Muscle layer of colon (tissue), 2 donors: Measurements from ENCODE around the gene CNTNAP3.
"Not testable (repeated sequence)": the region's sequence is repeated elsewhere in the genome, so short reads cannot be mapped to it uniquely, and the experiment has no call there.

Source experiments
- H3K27ac ChIP-seq: one replicate; pipeline ENCODE4 v1.7.0; 2013; ENCODE audit warnings: low read depth, mild to moderate bottlenecking, low read length, moderate library complexity
- H3K27me3 ChIP-seq, 2 donors: one replicate each; pipeline ENCODE4 v1.7.0; 2013; ENCODE audit warnings: low read length in 2 of 2, mild to moderate bottlenecking in 2 of 2; ENCODE audit not compliant: insufficient read depth in 2 of 2, control insufficient read depth in 1 of 2
- H3K36me3 ChIP-seq: one replicate; pipeline ENCODE4 v1.7.0; 2013; ENCODE audit warnings: mild to moderate bottlenecking, low read length; ENCODE audit not compliant: insufficient read depth
- H3K4me1 ChIP-seq: one replicate; pipeline ENCODE4 v1.7.0; 2013; ENCODE audit warnings: mild to moderate bottlenecking, low read length; ENCODE audit not compliant: insufficient read depth
- H3K4me3 ChIP-seq, 2 donors: one replicate each; pipeline ENCODE4 v1.7.0; 2013; ENCODE audit warnings: low read length in 2 of 2, low read depth in 1 of 2, mild to moderate bottlenecking in 1 of 2, moderate library complexity in 1 of 2
- H3K9ac ChIP-seq: one replicate; pipeline ENCODE4 v1.7.0; 2013; ENCODE audit warnings: low read length
- H3K9me3 ChIP-seq: one replicate; pipeline ENCODE4 v1.7.0; 2013; ENCODE audit warnings: mild to moderate bottlenecking, low read length
- donor health status: abdominal sarcoma.
- donor health status: Adenocarcinoma of cecum.

CNTNAP3 gene

DNA sequence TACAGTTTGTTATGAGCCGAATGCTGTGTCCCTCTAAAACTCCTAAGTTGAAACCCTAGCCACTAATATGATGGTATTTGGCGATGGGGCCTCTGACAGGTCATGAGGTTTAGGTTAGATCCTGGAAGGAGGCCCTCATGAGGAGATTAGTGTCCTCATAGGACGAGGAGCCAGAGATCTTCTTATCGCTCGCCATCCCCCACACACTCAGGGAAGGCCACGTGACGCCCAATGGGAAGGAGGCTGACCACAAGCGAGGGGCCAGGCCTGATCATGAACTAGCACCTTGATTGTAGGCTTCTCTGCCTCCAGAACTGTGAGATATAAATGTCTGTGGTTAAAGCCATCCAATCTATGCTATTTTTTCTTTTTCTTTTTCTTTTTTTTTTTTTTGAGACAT, 233.5 kb downstream of the CNTNAP3 start:
- not testable (repeated sequence) for H3K27me3 ChIP-seq, H3K9ac ChIP-seq, H3K9me3 ChIP-seq, H3K4me1 ChIP-seq, H3K27ac ChIP-seq, H3K36me3 ChIP-seq, H3K4me3 ChIP-seq

- H3K9me3 ChIP-seq, H3K4me1 ChIP-seq, H3K4me3 ChIP-seq, H3K9ac ChIP-seq, H3K36me3 ChIP-seq, H3K27me3 ChIP-seq, H3K27ac ChIP-seq: not testable (repeated sequence)
These were observed 241.1 kb downstream of the CNTNAP3 start for GRCh38 chr9:39046833-39047232.

DNA sequence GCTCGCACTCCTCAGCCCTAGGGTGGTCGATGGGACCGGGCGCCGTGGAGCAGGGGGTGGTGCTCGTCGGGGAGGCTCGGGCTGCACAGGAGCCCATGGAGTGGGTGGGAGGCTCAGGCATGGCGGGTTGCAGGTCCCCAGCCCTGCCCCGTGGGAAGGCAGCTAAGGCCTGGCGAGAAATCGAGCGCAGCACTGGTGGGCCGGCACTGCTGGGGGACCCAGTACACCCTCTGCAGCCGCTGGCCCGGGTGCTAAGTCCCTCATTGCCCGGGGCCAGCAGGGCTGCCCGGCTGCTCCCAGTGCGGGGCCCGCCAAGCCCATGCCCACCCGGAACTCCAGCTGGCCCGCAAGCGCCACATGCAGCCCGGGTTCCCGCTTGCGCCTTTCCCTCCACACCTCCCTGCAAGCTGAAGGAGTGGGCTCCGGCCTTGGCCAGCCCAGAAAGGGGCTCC, 245.6 kb downstream of the CNTNAP3 start:
- not testable (repeated sequence) for H3K4me1 ChIP-seq, H3K27ac ChIP-seq

DNA sequence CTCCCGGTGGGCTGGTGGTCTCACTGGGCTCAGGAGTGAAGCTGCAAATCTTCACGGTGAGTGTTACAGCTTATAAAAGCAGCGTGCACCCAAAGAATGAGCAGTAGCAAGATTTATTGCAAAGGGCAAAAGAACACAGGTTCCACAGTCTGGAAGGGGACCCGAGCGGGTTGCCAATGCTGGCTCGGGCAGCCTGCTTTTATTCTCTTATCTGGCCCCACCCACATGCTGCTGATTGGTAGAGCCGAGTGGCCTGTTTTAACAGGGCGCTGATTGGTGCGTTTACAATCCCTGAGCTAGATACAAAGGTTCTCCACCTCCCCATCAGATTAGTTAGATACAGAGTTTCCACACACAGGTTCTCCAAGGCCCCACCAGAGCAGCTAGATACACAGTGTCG, 246.2 kb downstream of the CNTNAP3 start:
- H3K4me1 ChIP-seq, H3K9me3 ChIP-seq, H3K9ac ChIP-seq, H3K4me3 ChIP-seq, H3K27me3 ChIP-seq, H3K36me3 ChIP-seq, H3K27ac ChIP-seq: not testable (repeated sequence)

More for the DNA sequence above, 245.6 kb downstream of the CNTNAP3 start:
- not testable (repeated sequence) for H3K4me3 ChIP-seq, H3K9ac ChIP-seq, H3K9me3 ChIP-seq, H3K27me3 ChIP-seq, H3K36me3 ChIP-seq

DNA sequence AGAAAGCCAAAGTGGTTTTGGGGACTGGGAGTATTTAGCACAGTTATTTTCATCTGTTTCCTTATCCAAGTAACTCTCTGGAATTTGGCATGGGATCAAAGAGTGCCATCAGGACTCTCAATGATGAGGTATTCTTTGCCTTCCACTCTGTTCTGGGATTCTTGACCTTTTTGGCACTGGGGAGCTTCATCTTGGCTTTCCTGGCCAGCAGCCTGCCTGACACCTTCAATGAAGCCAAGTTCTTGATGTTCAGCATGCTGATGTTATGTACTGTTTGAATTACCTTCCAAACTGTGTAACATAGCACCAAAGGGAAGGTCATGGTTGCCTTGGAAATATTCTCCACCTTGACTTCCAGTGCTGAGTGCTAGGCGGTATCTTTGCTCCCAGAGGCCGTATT, 248.8 kb downstream of the CNTNAP3 start:
- not testable (repeated sequence) for H3K27ac ChIP-seq, H3K4me3 ChIP-seq, H3K4me1 ChIP-seq, H3K36me3 ChIP-seq, H3K27me3 ChIP-seq, H3K9ac ChIP-seq, H3K9me3 ChIP-seq

DNA sequence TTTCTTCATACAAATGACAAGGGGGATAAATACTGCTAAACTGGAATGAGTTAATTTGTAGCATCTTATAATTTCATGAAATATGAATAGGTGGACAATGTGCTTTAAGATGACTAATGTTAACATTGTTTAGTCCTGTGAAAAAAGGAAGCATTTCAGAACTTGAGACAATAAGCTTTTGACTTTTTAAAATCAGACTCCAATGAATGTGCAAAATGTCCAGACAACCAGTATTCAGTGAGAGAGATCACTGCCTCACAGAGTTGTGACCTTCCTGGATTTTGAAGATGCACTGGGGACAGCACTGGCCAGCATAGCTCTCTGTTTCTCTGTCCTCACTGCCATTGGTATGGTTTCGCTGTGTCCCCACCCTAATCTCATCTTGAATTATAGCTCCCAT, 249.7 kb downstream of the CNTNAP3 start:
- not testable (repeated sequence) for H3K27me3 ChIP-seq, H3K4me1 ChIP-seq, H3K4me3 ChIP-seq, H3K27ac ChIP-seq, H3K9me3 ChIP-seq, H3K9ac ChIP-seq, H3K36me3 ChIP-seq

- H3K9ac ChIP-seq, H3K27me3 ChIP-seq, H3K4me1 ChIP-seq, H3K36me3 ChIP-seq, H3K27ac ChIP-seq, H3K4me3 ChIP-seq, H3K9me3 ChIP-seq: not testable (repeated sequence)
These were observed 254.1 kb downstream of the CNTNAP3 start for GRCh38 chr9:39033849-39034248.

DNA sequence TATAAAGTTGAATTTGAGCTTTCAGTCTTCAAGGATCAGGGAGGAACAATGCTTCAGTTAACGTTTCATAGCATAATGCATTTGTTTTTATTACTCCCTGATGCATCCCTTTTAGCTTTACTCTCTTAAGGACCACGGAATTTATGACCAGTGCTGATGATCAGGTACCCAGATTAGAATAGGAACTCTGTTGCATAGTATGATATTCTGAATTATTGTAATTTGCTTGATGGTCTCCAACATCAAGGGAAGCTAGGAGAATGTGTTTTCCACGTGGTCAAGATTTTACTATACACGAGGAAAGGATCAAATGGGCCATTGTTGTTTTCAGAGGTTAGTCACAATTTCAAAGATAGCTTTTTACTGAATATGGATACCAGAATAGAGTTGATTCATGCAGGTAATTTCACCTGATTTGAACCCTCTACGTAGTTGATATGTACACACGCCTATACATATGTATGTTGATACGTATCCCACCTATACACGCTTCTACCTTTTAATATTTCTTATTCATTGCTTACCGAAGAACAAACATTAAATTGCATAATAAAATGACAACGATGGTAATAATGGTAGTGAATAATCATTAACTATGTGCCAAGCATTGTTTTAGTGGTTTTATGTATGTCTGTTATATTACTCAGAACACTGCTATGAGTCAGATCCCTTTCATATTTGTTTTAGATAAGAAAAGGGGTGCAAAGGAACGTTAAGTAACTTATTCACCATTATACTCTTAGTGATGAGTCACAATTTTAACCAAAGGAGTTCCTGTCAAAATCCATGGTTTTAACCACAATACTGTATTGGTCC, 257.6 kb downstream of the CNTNAP3 start:
- not testable (repeated sequence) for H3K4me1 ChIP-seq, H3K36me3 ChIP-seq, H3K9me3 ChIP-seq, H3K4me3 ChIP-seq, H3K27me3 ChIP-seq, H3K27ac ChIP-seq, H3K9ac ChIP-seq

DNA sequence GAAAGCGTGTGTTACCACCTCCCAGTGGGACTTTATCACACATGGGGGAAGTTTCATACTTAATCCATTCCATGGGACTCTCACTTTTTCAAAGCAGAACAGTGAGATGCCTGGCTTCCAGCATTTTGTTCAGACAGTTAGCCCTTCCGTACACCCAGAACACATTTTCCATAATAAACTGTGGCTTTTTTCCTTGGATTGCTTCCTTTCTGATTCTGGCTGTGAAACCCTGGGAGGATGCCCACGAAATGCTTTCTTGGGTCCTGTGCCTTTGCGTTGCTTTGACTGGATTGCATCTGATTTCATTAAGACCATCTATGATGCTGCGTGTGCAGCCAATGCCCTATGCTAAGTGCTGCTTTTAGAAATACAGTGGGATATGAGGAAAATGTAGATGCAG, 259.1 kb downstream of the CNTNAP3 start:
- not testable (repeated sequence) for H3K4me3 ChIP-seq, H3K27ac ChIP-seq, H3K27me3 ChIP-seq, H3K36me3 ChIP-seq, H3K9me3 ChIP-seq, H3K4me1 ChIP-seq, H3K9ac ChIP-seq

- not testable (repeated sequence) for H3K4me1 ChIP-seq, H3K27me3 ChIP-seq, H3K36me3 ChIP-seq, H3K4me3 ChIP-seq, H3K9ac ChIP-seq, H3K27ac ChIP-seq, H3K9me3 ChIP-seq
These were observed 259.8 kb downstream of the CNTNAP3 start for GRCh38 chr9:39028168-39028567.

DNA sequence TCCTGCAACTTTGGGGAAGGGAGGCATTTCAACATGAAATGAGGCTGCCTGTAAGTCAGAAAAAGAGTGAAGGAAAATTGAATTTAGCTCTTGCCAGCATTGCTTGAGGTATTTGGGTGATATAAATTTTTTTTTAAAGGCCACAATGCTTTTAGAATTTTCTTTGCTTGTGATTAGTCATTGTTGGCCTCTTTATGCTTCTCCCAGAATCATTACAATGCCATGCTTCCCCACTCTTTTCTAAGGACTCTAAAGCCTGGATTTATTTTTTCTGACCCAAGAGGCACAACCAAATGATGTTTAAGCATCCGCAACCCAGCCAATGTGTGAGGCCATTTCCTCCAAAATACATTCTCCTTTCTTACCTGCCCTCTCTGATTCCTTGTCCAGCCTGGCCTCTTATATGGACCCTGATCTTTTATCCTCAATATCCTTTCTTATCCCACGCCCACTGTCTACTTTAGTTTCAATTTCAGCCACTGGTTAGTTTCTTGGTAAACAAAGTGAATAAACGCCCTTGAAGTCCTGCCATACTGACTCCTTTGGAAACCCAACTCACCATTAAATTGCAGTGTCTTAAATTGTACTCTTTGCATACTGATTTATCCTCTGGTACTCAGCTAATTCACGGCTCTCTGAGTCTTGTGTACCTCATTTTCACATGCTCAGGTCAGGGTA, 261.9 kb downstream of the CNTNAP3 start:
- not testable (repeated sequence) for H3K9me3 ChIP-seq, H3K4me3 ChIP-seq, H3K27me3 ChIP-seq, H3K9ac ChIP-seq, H3K27ac ChIP-seq, H3K36me3 ChIP-seq, H3K4me1 ChIP-seq
